K562 (cell line): ENCODE data around the gene ACTG2.

Experiments
- DPF2 ChIP-seq: fragments of 450-650 bp; IDR thresholded peaks from 2 replicates; pipeline ENCODE4 v1.6.1; 2016
- JUN ChIP-seq, 2 experiments: sonication (generic) in 1 of 2; formaldehyde crosslinking in 1 of 2; IDR thresholded peaks; 2 replicates each; pipeline versions ENCODE4 v1.6.1 to v1.8.0; 2012 to 2022; ENCODE audit warnings: borderline replicate concordance in 2 of 2, mild to moderate bottlenecking in 2 of 2, improper control_type of control experiment in 1 of 2, low read depth in 1 of 2, low read length in 1 of 2, missing genetic modification reagents in 1 of 2

DNA sequence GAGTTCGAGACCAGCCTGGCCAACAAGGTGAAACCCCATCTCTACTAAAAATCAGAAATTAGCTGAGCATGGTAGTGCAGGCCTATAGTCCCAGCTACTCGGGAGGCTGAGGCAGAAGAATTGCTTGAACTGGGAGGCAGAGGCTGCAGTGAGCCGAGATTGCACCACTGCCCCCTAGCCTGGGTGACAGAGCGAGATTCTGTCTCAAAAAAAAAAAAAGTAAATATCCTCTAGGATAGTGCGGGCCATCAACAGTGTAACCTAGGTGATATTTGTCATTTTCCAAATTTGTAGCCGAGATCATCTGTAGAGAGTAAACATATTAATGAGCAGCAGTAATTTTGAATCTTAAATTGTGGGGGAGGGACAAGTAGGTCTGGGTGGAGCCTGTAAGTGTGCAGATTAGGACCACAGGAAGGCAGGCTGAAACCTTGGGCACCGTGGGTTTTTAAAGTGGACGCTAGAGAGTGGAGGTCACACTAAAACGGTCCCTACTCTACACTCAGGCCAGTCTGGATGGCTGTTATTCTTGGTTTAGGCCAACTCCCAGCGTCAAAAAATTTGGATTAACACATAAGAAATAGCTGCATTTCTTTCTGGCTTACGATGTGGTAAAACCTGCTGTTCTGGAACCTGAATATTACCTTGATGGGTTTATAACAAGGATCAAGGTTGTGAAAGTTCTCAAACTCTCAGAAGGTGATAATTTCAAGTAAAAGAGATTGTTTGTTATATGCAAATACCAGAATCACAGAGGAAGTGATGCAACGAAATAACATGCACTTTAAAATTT is 69.2 kb downstream of the ACTG2 start:
- no peak for TF ChIP-seq DPF2
- no peak for TF ChIP-seq JUN (IDR thresholded peaks at IDR 0.05; ENCODE audit: borderline replicate concordance, low read depth, low read length)
- no peak for TF ChIP-seq JUN (CRISPR knock-in tag; IDR thresholded peaks at IDR 0.05; ENCODE audit: borderline replicate concordance)
